HEK293 (cell line): Measurements from ENCODE around the gene SUCO.

Experiments used
- CTCF ChIA-PET: fragments of 350-600 bp; formaldehyde crosslinking; extraction: SDS; loops from one replicate; lab custom pipeline; 2021; ENCODE audit warnings: antibody characterized with exemption; lab: Yijun Ruan, JAX
- POLR2A ChIA-PET: fragments of 300-600 bp; formaldehyde crosslinking; extraction: SDS; loops from one replicate; lab custom pipeline; 2020; ENCODE audit warnings: antibody characterized with exemption, inconsistent platforms; lab: Yijun Ruan, JAX
- H3K27ac ChIP-seq: fragments of 200-500 bp; sonication (Bioruptor generic); 2 replicates; pipeline ENCODE4 v1.5.1; 2014; ENCODE audit warnings: low read depth, low read length, control low read depth, inconsistent platforms; ENCODE audit errors: extremely low read depth
- H3K36me3 ChIP-seq, 2 experiments: fragments of 200-500 bp in 1 of 2; sonication (Bioruptor generic) in 1 of 2; 1 replicate in 1 of 2; 2 replicates in 1 of 2; pipeline ENCODE4 v1.5.1; 2014 to 2017; ENCODE audit warnings: inconsistent platforms in 2 of 2, low read length in 2 of 2; ENCODE audit not compliant: control insufficient read depth in 2 of 2, insufficient read depth in 1 of 2
- H3K4me1 ChIP-seq: fragments of 200-500 bp; sonication (Bioruptor generic); 2 replicates; pipeline ENCODE4 v1.5.1; 2014; ENCODE audit warnings: mild to moderate bottlenecking, low read length, inconsistent platforms; ENCODE audit not compliant: control insufficient read depth, insufficient read depth
- H3K4me3 ChIP-seq: 2 replicates; pipeline ENCODE4 v1.5.1; 2011; ENCODE audit warnings: low read depth, mild to moderate bottlenecking, control low read depth, low read length, moderate library complexity
- H3K9me3 ChIP-seq: fragments of 200-500 bp; sonication (Bioruptor generic); 2 replicates; pipeline ENCODE4 v1.5.1; 2014; ENCODE audit warnings: low read depth, low read length, inconsistent platforms; ENCODE audit not compliant: control insufficient read depth, insufficient read depth
- GLI2 ChIP-seq: fragments of 450-650 bp; formaldehyde crosslinking; IDR thresholded peaks from 2 replicates; pipeline ENCODE4; 2017; ENCODE audit warnings: missing biosample characterization, missing genetic modification characterization, low read depth, borderline replicate concordance
- GLI4 ChIP-seq: fragments of 450-650 bp; formaldehyde crosslinking; IDR thresholded peaks from 2 replicates; pipeline ENCODE4 v1.5.1; 2016; ENCODE audit warnings: missing biosample characterization, missing genetic modification characterization
- MEIS1 ChIP-seq: sonication (generic); formaldehyde crosslinking; IDR thresholded peaks from 2 replicates; pipeline ENCODE4 v1.8.1; 2022; ENCODE audit warnings: missing genetic modification reagents, mild to moderate bottlenecking, borderline replicate concordance
- OSR2 ChIP-seq: fragments of 450-650 bp; formaldehyde crosslinking; IDR thresholded peaks from 2 replicates; pipeline ENCODE4 v1.5.1; 2016; ENCODE audit warnings: missing biosample characterization, missing genetic modification characterization
- PRDM1 ChIP-seq: fragments of 450-650 bp; formaldehyde crosslinking; IDR thresholded peaks from 2 replicates; pipeline ENCODE4; 2016; ENCODE audit warnings: missing biosample characterization, missing genetic modification characterization
- YY1 ChIP-seq: fragments of 450-650 bp; formaldehyde crosslinking; IDR thresholded peaks from 2 replicates; pipeline ENCODE4 v1.5.1; 2018; ENCODE audit warnings: missing biosample characterization, missing genetic modification characterization
- ZBTB7A ChIP-seq: fragments of 450-650 bp; formaldehyde crosslinking; IDR thresholded peaks from 2 replicates; pipeline ENCODE4 v1.5.1; 2016; ENCODE audit warnings: low read depth, missing biosample characterization, missing genetic modification characterization
- ZBTB8A ChIP-seq: fragments of 450-650 bp; formaldehyde crosslinking; IDR thresholded peaks from 2 replicates; pipeline ENCODE4 v1.5.1; 2016; ENCODE audit warnings: missing biosample characterization, missing genetic modification characterization
- ZFP3 ChIP-seq: fragments of 450-650 bp; formaldehyde crosslinking; IDR thresholded peaks from 2 replicates; pipeline ENCODE4 v1.5.1; 2016; ENCODE audit warnings: low read depth, missing biosample characterization, missing genetic modification characterization
- ZFP37 ChIP-seq: fragments of 450-650 bp; formaldehyde crosslinking; IDR thresholded peaks from 2 replicates; pipeline ENCODE4 v1.5.1; 2016; ENCODE audit warnings: missing biosample characterization, missing genetic modification characterization
- ZIC2 ChIP-seq: fragments of 450-650 bp; formaldehyde crosslinking; IDR thresholded peaks from 2 replicates; pipeline ENCODE4 v1.5.1; 2016; ENCODE audit warnings: missing biosample characterization, missing genetic modification characterization
- ZNF184 ChIP-seq: fragments of 450-650 bp; IDR thresholded peaks from 2 replicates; pipeline ENCODE4 v1.5.1; 2018; ENCODE audit warnings: missing biosample characterization, mild to moderate bottlenecking, missing genetic modification characterization
- ZNF248 ChIP-seq: fragments of 450-650 bp; formaldehyde crosslinking; IDR thresholded peaks from 2 replicates; pipeline ENCODE4 v1.5.1; 2017; ENCODE audit warnings: missing biosample characterization, missing genetic modification characterization
- ZNF266 ChIP-seq: fragments of 450-650 bp; formaldehyde crosslinking; IDR thresholded peaks from 2 replicates; pipeline ENCODE4 v1.5.1; 2016; ENCODE audit warnings: missing biosample characterization, missing genetic modification characterization, low read depth
- ZNF292 ChIP-seq: fragments of 450-650 bp; formaldehyde crosslinking; IDR thresholded peaks from 2 replicates; pipeline ENCODE4 v1.5.1; 2016; ENCODE audit warnings: low read depth, missing biosample characterization, missing genetic modification characterization, borderline replicate concordance
- ZNF350 ChIP-seq: fragments of 450-650 bp; formaldehyde crosslinking; IDR thresholded peaks from 2 replicates; pipeline ENCODE4 v1.5.0; 2017; ENCODE audit warnings: missing biosample characterization, mild to moderate bottlenecking, missing genetic modification characterization
- ZNF404 ChIP-seq: fragments of 450-650 bp; formaldehyde crosslinking; IDR thresholded peaks from 2 replicates; pipeline ENCODE4 v1.5.1; 2017; ENCODE audit warnings: missing biosample characterization, missing genetic modification characterization
- ZNF48 ChIP-seq: fragments of 450-650 bp; formaldehyde crosslinking; IDR thresholded peaks from 2 replicates; pipeline ENCODE4 v1.5.1; 2016; ENCODE audit warnings: missing biosample characterization, missing genetic modification characterization
- ZNF510 ChIP-seq: fragments of 450-650 bp; formaldehyde crosslinking; IDR thresholded peaks from 2 replicates; pipeline ENCODE4 v1.5.1; 2018; ENCODE audit warnings: mild to moderate bottlenecking, missing genetic modification characterization, missing biosample characterization; ENCODE audit not compliant: insufficient replicate concordance
- ZNF571 ChIP-seq: fragments of 450-650 bp; formaldehyde crosslinking; IDR thresholded peaks from 2 replicates; pipeline ENCODE4 v1.5.0; 2017; ENCODE audit warnings: missing biosample characterization, missing genetic modification characterization
- ZNF600 ChIP-seq: fragments of 450-650 bp; formaldehyde crosslinking; IDR thresholded peaks from 2 replicates; pipeline ENCODE4 v1.5.1; 2016; ENCODE audit warnings: missing biosample characterization, missing genetic modification characterization
- ZNF677 ChIP-seq: fragments of 450-650 bp; IDR thresholded peaks from 2 replicates; pipeline ENCODE4 v1.5.0; 2018; ENCODE audit warnings: missing biosample characterization, mild to moderate bottlenecking, missing genetic modification characterization, moderate library complexity
- ZNF76 ChIP-seq: fragments of 450-650 bp; formaldehyde crosslinking; IDR thresholded peaks from 2 replicates; pipeline ENCODE4; 2016; ENCODE audit warnings: low read depth, missing biosample characterization, missing genetic modification characterization, borderline replicate concordance
- ZXDB ChIP-seq: fragments of 450-650 bp; formaldehyde crosslinking; IDR thresholded peaks from 2 replicates; pipeline ENCODE4 v1.5.1; 2016; ENCODE audit warnings: missing biosample characterization, missing genetic modification characterization
- TF ChIP-seq, protein P1 (sequence below): fragments of 450-650 bp; formaldehyde crosslinking; IDR thresholded peaks from 2 replicates; pipeline ENCODE4 v1.5.1; 2016; ENCODE audit warnings: missing biosample characterization, missing genetic modification characterization
- TF ChIP-seq, protein P2 (sequence below): fragments of 450-650 bp; formaldehyde crosslinking; IDR thresholded peaks from 2 replicates; pipeline ENCODE4 v1.5.1; 2017; ENCODE audit warnings: missing biosample characterization, missing genetic modification characterization
- TF ChIP-seq, protein P3 (sequence below): fragments of 450-650 bp; formaldehyde crosslinking; IDR thresholded peaks from 2 replicates; pipeline ENCODE4 v1.5.1; 2017; ENCODE audit warnings: missing biosample characterization, mild to moderate bottlenecking, missing genetic modification characterization, moderate library complexity
- TF ChIP-seq, protein P4 (sequence below): fragments of 450-650 bp; formaldehyde crosslinking; IDR thresholded peaks from 2 replicates; pipeline ENCODE4 v1.5.0; 2017; ENCODE audit warnings: missing biosample characterization, missing genetic modification characterization, borderline replicate concordance

Gene SUCO

DNA sequence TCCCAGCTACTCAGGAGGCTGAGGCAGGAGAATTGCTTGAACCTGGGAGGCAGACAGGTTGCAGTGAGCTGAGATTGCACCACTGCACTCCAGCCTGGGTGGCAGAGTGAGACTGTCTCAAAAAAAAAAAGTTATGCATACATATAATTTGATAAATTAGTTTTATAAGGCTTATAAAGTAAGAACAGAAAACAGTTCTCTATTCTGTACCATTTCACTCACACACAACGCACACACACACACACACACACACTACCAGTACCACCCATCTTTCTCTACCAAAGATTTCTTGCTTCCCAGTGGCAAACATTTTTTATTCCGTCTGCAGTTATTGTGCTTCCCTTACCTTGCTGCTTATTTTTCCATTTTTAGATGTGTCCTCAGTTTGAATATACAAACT lies 79.5 kb downstream of the SUCO start:
- peaks cover 3% of the 10 kb centered on the region; the same call in 1 of the 2 replicates for H3K4me1 ChIP-seq
- no peak overlapping the region for H3K4me3 ChIP-seq
- no peak overlapping the region for H3K27ac ChIP-seq
- H3K9me3 ChIP-seq, result no peaks in the 10 kb centered on the region
- no peak for TF ChIP-seq ZFP3 (tag by site-specific recombination)
- no peak for TF ChIP-seq ZNF292 (tag by site-specific recombination)
- no peak for TF ChIP-seq ZBTB7A (tag by site-specific recombination)
- TF ChIP-seq ZXDB (tag by site-specific recombination), result no peak
- TF ChIP-seq, protein P1, sequence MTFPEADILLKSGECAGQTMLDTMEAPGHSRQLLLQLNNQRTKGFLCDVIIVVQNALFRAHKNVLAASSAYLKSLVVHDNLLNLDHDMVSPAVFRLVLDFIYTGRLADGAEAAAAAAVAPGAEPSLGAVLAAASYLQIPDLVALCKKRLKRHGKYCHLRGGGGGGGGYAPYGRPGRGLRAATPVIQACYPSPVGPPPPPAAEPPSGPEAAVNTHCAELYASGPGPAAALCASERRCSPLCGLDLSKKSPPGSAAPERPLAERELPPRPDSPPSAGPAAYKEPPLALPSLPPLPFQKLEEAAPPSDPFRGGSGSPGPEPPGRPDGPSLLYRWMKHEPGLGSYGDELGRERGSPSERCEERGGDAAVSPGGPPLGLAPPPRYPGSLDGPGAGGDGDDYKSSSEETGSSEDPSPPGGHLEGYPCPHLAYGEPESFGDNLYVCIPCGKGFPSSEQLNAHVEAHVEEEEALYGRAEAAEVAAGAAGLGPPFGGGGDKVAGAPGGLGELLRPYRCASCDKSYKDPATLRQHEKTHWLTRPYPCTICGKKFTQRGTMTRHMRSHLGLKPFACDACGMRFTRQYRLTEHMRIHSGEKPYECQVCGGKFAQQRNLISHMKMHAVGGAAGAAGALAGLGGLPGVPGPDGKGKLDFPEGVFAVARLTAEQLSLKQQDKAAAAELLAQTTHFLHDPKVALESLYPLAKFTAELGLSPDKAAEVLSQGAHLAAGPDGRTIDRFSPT, result no peak
- no peak for TF ChIP-seq ZNF248 (tag by site-specific recombination)
- no peak for TF ChIP-seq ZFP37 (tag by site-specific recombination)
- TF ChIP-seq ZNF510 (tag by site-specific recombination), result no peak
- TF ChIP-seq ZNF76 (tag by site-specific recombination), result no peak
- TF ChIP-seq YY1 (tag by site-specific recombination), result no peak
- TF ChIP-seq PRDM1 (tag by site-specific recombination), result no peak
- no peak for TF ChIP-seq ZNF184
- no peak for TF ChIP-seq ZNF571 (tag by site-specific recombination)
- CTCF ChIA-PET, result no interaction called here
- peaks cover 0 to 6% of the 10 kb centered on the region in 2 experiments; a peak in 1 of 3 replicates for H3K36me3 ChIP-seq
- POLR2A ChIA-PET, result no interaction called here

DNA sequence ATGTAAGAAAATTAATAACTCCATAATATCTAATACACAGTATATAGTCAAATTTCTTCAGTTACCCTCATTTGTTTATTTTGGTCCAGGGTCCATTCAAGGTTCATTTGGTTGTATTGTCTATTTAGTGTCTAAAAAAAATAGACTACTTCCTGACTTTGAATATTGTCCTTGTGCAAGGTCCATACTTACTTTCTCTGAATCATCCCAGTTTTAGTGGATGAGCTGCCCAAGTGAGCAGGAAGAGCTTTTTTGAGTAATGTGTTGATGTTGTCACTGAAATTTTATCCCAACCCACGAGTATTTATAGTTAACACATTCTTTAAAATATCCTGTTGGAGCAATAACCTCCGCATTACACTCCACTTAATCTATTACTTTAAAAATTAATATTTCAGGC lies 80.3 kb downstream of the SUCO start:
- ChIA-PET CTCF (interaction anchor here (0.6 to 0.9 kb wide), 2 partner anchors 27 to 112 kb away, joined by 3 read pairs; no protein-coding TSS in a partner anchor), POLR2A (no interaction called here)
- Histone ChIP-seq H3K9me3 (no peaks in the 10 kb centered on the region), H3K4me1 (no peaks in the 10 kb centered on the region; the same call in 1 of the 2 replicates), H3K36me3 (peaks cover 0 to 6% of the 10 kb centered on the region in 2 experiments; a peak in 1 of 3 replicates), H3K4me3 (no peak overlapping the region), H3K27ac (no peak overlapping the region)
- TF ChIP-seq ZNF350 (tag by site-specific recombination), result no peak
- no peak for TF ChIP-seq MEIS1 (CRISPR knock-in tag)
- TF ChIP-seq ZNF677 (tag by site-specific recombination), result no peak
- TF ChIP-seq GLI2, result no peak
- TF ChIP-seq, protein P2, sequence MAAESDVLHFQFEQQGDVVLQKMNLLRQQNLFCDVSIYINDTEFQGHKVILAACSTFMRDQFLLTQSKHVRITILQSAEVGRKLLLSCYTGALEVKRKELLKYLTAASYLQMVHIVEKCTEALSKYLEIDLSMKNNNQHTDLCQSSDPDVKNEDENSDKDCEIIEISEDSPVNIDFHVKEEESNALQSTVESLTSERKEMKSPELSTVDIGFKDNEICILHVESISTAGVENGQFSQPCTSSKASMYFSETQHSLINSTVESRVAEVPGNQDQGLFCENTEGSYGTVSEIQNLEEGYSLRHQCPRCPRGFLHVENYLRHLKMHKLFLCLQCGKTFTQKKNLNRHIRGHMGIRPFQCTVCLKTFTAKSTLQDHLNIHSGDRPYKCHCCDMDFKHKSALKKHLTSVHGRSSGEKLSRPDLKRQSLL (tag by site-specific recombination), result no peak
- TF ChIP-seq ZIC2, result no peak
- no peak for TF ChIP-seq ZNF48 (tag by site-specific recombination)
- TF ChIP-seq, protein P3, sequence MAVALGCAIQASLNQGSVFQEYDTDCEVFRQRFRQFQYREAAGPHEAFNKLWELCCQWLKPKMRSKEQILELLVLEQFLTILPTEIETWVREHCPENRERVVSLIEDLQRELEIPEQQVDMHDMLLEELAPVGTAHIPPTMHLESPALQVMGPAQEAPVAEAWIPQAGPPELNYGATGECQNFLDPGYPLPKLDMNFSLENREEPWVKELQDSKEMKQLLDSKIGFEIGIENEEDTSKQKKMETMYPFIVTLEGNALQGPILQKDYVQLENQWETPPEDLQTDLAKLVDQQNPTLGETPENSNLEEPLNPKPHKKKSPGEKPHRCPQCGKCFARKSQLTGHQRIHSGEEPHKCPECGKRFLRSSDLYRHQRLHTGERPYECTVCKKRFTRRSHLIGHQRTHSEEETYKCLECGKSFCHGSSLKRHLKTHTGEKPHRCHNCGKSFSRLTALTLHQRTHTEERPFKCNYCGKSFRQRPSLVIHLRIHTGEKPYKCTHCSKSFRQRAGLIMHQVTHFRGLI (tag by site-specific recombination), result no peak
- no peak for TF ChIP-seq ZNF600 (tag by site-specific recombination)
- no peak for TF ChIP-seq ZNF266
- TF ChIP-seq ZNF404 (tag by site-specific recombination), result no peak
- TF ChIP-seq OSR2, result no peak
- no peak for TF ChIP-seq ZNF76 (tag by site-specific recombination)
- TF ChIP-seq, protein P4, sequence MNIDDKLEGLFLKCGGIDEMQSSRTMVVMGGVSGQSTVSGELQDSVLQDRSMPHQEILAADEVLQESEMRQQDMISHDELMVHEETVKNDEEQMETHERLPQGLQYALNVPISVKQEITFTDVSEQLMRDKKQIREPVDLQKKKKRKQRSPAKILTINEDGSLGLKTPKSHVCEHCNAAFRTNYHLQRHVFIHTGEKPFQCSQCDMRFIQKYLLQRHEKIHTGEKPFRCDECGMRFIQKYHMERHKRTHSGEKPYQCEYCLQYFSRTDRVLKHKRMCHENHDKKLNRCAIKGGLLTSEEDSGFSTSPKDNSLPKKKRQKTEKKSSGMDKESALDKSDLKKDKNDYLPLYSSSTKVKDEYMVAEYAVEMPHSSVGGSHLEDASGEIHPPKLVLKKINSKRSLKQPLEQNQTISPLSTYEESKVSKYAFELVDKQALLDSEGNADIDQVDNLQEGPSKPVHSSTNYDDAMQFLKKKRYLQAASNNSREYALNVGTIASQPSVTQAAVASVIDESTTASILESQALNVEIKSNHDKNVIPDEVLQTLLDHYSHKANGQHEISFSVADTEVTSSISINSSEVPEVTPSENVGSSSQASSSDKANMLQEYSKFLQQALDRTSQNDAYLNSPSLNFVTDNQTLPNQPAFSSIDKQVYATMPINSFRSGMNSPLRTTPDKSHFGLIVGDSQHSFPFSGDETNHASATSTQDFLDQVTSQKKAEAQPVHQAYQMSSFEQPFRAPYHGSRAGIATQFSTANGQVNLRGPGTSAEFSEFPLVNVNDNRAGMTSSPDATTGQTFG (tag by site-specific recombination), result no peak
- no peak for TF ChIP-seq GLI4 (tag by site-specific recombination)
- TF ChIP-seq ZBTB8A (tag by site-specific recombination), result no peak
